Vagina (tissue), 2 donors: ENCODE data around the gene PRLH.

Source experiments
- POLR2A ChIP-seq, 2 donors: fragments of 450-650 bp; IDR thresholded peaks; one replicate each; pipeline ENCODE4 v1.6.1; 2017; ENCODE audit warnings: antibody characterized with exemption in 2 of 2, mild to moderate bottlenecking in 2 of 2, moderate library complexity in 2 of 2
- POLR2AphosphoS5 ChIP-seq, 2 donors: sonication (generic); formaldehyde crosslinking; IDR thresholded peaks; one replicate each; pipeline ENCODE4 v1.9.0; 2017; ENCODE audit warnings: antibody characterized with exemption in 2 of 2, mild to moderate bottlenecking in 2 of 2, low read depth in 1 of 2; ENCODE audit not compliant: insufficient read depth in 1 of 2

GRCh38 chr2:237570776-237571335, 4.5 kb downstream of the PRLH start:
- TF ChIP-seq POLR2AphosphoS5 (IDR thresholded peaks at IDR 0.05; ENCODE audit: insufficient read depth in 1 of 2, low read depth in 1 of 2) (no peak), POLR2A (IDR thresholded peaks at IDR 0.05) (no peak)
